DOHH2 (cell line): ENCODE data around the gene CDK5RAP2.

ENCODE experiments used
- H3F3A ChIP-seq: fragments of 200-600 bp; sonication (generic), shearing (Covaris generic); 2 replicates; pipeline ENCODE4 v1.6.0; 2016; ENCODE audit warnings: antibody characterized with exemption, mild to moderate bottlenecking; ENCODE audit not compliant: control insufficient read depth, insufficient read depth
- H3K27ac ChIP-seq: fragments of 200-600 bp; sonication (generic); 2 replicates; pipeline ENCODE4 v1.5.1; 2014; ENCODE audit warnings: low read depth, mild to moderate bottlenecking, low read length, moderate library complexity
- H3K27me3 ChIP-seq: fragments of 200-600 bp; sonication (generic); 2 replicates; pipeline ENCODE4 v1.6.1; 2014; ENCODE audit warnings: mild to moderate bottlenecking, low read length, mixed read lengths; ENCODE audit not compliant: control insufficient read depth
- H3K36me3 ChIP-seq: fragments of 200-600 bp; sonication (generic); 2 replicates; pipeline ENCODE4 v1.6.1; 2014; ENCODE audit warnings: mild to moderate bottlenecking, low read length, moderate library complexity, mixed read lengths; ENCODE audit not compliant: control insufficient read depth
- H3K4me1 ChIP-seq: fragments of 200-600 bp; sonication (generic); 2 replicates; pipeline ENCODE4 v1.6.1; 2014; ENCODE audit warnings: mild to moderate bottlenecking, low read length, mixed read lengths; ENCODE audit not compliant: control insufficient read depth
- H3K4me2 ChIP-seq: fragments of 200-600 bp; sonication (generic); 2 replicates; pipeline ENCODE4 v1.6.0; 2014; ENCODE audit warnings: mild to moderate bottlenecking, low read length, moderate library complexity
- H3K4me3 ChIP-seq: fragments of 200-600 bp; sonication (generic); 2 replicates; pipeline ENCODE4 v1.5.1; 2014; ENCODE audit warnings: mild to moderate bottlenecking, low read length, mixed read lengths
- H3K79me2 ChIP-seq: fragments of 200-600 bp; sonication (generic); 2 replicates; pipeline ENCODE4 v1.6.1; 2014; ENCODE audit warnings: mild to moderate bottlenecking, low read length, mixed read lengths; ENCODE audit not compliant: control insufficient read depth
- H3K9me2 ChIP-seq: fragments of 200-600 bp; sonication (generic); replicated peaks from 2 replicates; pipeline ENCODE4 v1.6.1; 2014; ENCODE audit warnings: mild to moderate bottlenecking, low read length, mixed read lengths; ENCODE audit not compliant: control insufficient read depth
- H3K9me3 ChIP-seq: fragments of 200-600 bp; sonication (generic); 2 replicates; pipeline ENCODE4 v1.6.1; 2014; ENCODE audit warnings: antibody characterized with exemption, low read length, mixed read lengths; ENCODE audit not compliant: control insufficient read depth, insufficient read depth
- H4K20me1 ChIP-seq: fragments of 200-600 bp; sonication (generic); 2 replicates; pipeline ENCODE4 v1.6.0; 2014; ENCODE audit warnings: low read depth, mild to moderate bottlenecking, antibody characterized with exemption, low read length, moderate library complexity; ENCODE audit not compliant: control insufficient read depth, insufficient read depth
- EZH2phosphoT487 ChIP-seq: fragments of 200-600 bp; sonication (generic); IDR thresholded peaks from 2 replicates; pipeline ENCODE4 v1.6.1; 2017; ENCODE audit warnings: borderline replicate concordance, mild to moderate bottlenecking, antibody characterized with exemption, low read length, moderate library complexity, mixed read lengths
- TF ChIP-seq, protein P1 (sequence below): fragments of 200-600 bp; sonication (generic); IDR thresholded peaks from one replicate; pipeline ENCODE4 v1.5.1; 2014; ENCODE audit warnings: antibody characterized with exemption, mild to moderate bottlenecking, low read depth, low read length; ENCODE audit not compliant: poor library complexity, severe bottlenecking

The CDK5RAP2 gene

DNA sequence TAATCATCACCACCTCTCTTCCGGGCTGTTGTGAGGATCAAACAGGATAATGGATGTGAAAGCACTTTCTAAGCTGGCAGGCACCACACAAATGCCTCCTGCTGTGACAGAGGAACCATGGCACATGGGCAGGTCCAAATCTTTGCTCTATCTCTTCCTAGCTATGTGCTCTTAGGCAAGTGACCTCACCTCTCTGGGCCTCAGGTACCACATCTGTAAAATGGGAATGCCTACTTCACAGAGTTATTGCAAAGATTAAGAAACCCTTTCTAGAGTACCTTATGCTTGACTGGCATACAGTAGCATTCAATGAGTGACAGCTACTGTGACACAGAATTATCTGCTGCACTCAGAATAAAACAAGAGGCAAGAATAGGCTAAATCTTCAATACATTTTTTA is 51.6 kb downstream of the CDK5RAP2 start:
- no peaks in the 10 kb centered on the region for H3F3A ChIP-seq

DNA sequence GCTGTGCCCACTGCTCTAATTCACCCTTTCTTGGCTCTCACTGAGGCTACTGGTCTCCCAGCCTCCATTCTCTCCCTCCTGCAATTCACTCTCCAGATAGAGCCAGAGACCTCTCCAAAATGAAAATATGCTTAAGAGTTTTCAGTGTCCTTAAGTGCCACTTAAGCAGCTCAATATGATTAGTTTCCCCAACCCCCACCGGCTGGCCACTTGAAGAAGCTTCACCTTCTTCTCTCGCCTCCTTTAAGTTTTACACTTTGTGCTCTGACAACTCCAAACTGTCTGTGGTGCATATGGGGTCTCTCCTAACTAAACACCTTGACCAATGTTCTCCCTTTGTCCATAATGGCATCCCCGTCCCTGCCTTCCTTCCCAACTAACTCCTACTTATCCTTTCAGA is 53.4 kb downstream of the CDK5RAP2 start:
- Histone ChIP-seq H3K36me3 (peaks cover 89% of the 10 kb centered on the region), H3K4me1 (no peaks in the 10 kb centered on the region), H3K27ac (no peak overlapping the region), H3K9me3 (no peaks in the 10 kb centered on the region), H3K27me3 (no peaks in the 10 kb centered on the region), H3F3A (no peaks in the 10 kb centered on the region), H3K4me3 (no peak overlapping the region), H3K4me2 (no peak overlapping the region), H4K20me1 (no peaks in the 10 kb centered on the region), H3K9me2 (no peaks in the 10 kb centered on the region), H3K79me2 (no peaks in the 10 kb centered on the region)
- TF ChIP-seq, protein P1, sequence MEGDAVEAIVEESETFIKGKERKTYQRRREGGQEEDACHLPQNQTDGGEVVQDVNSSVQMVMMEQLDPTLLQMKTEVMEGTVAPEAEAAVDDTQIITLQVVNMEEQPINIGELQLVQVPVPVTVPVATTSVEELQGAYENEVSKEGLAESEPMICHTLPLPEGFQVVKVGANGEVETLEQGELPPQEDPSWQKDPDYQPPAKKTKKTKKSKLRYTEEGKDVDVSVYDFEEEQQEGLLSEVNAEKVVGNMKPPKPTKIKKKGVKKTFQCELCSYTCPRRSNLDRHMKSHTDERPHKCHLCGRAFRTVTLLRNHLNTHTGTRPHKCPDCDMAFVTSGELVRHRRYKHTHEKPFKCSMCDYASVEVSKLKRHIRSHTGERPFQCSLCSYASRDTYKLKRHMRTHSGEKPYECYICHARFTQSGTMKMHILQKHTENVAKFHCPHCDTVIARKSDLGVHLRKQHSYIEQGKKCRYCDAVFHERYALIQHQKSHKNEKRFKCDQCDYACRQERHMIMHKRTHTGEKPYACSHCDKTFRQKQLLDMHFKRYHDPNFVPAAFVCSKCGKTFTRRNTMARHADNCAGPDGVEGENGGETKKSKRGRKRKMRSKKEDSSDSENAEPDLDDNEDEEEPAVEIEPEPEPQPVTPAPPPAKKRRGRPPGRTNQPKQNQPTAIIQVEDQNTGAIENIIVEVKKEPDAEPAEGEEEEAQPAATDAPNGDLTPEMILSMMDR, result no peak
- TF ChIP-seq EZH2phosphoT487, result no peak

More for the DNA sequence above, 51.6 kb downstream of the CDK5RAP2 start:
- H3K4me1 ChIP-seq, result no peaks in the 10 kb centered on the region
- no peaks in the 10 kb centered on the region for H3K9me3 ChIP-seq
- no peak overlapping the region for H3K4me3 ChIP-seq
- H3K36me3 ChIP-seq, result peaks cover 89% of the 10 kb centered on the region
- no peaks in the 10 kb centered on the region for H4K20me1 ChIP-seq
- H3K27me3 ChIP-seq, result no peaks in the 10 kb centered on the region
- H3K4me2 ChIP-seq, result no peak overlapping the region
- TF ChIP-seq, protein P1, result no peak
- no peak for TF ChIP-seq EZH2phosphoT487
- H3K27ac ChIP-seq, result no peak overlapping the region
- H3K79me2 ChIP-seq, result no peaks in the 10 kb centered on the region
- no peaks in the 10 kb centered on the region for H3K9me2 ChIP-seq

DNA sequence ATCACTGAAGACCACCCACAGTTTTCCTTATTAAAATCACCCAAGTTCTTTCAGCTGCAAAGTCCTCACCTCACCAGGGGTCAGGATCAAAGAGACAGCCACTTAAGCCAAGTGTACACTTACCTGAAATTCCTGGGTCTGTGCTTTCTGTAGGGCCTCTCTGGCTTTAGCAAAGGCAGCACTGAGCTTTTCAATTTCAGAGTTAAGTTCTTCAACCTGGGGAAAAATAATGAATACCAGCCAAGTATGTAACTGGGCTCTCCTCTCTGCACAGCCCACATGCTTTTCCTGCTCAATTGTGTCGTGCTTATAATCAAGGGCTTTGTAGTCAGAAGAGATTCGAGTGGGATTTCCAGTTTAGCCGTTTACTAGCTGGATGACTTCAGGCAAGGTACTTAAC is 55.1 kb downstream of the CDK5RAP2 start:
- Histone ChIP-seq H3F3A (no peaks in the 10 kb centered on the region), H3K79me2 (no peaks in the 10 kb centered on the region), H3K4me2 (no peak overlapping the region), H3K27me3 (no peaks in the 10 kb centered on the region), H3K9me2 (no peaks in the 10 kb centered on the region), H3K36me3 (peaks cover 81% of the 10 kb centered on the region), H4K20me1 (no peaks in the 10 kb centered on the region), H3K9me3 (no peaks in the 10 kb centered on the region), H3K27ac (no peak overlapping the region), H3K4me3 (no peak overlapping the region), H3K4me1 (no peaks in the 10 kb centered on the region)
- TF ChIP-seq EZH2phosphoT487, result no peak
- TF ChIP-seq, protein P1, result no peak

DNA sequence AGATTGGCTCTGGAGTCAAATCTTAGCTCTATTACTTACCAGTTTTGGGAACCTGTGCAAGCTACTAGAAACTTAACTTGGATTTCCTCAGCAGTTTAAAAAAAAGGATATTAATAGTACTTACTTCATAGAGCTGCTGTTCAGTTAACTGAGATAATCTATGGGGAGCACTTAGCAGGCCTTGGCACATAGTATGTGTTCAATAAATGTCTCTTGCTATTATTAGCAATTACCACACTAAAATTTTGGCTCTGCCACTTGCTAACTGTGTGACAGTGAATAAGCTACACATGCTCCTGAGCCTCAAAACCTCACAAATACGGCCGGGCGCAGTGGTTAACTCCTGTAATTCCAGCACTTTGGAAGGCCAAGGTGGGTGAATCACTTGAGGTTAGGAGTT is 55.9 kb downstream of the CDK5RAP2 start:
- Histone ChIP-seq H3K9me3 (no peaks in the 10 kb centered on the region), H3K36me3 (peaks cover 79% of the 10 kb centered on the region), H3K27me3 (no peaks in the 10 kb centered on the region), H3K79me2 (no peaks in the 10 kb centered on the region), H3K4me2 (no peak overlapping the region), H3F3A (no peaks in the 10 kb centered on the region), H3K9me2 (no peaks in the 10 kb centered on the region), H3K4me1 (no peaks in the 10 kb centered on the region), H4K20me1 (no peaks in the 10 kb centered on the region), H3K27ac (no peak overlapping the region), H3K4me3 (no peak overlapping the region)
- TF ChIP-seq, protein P1, result no peak
- TF ChIP-seq EZH2phosphoT487, result no peak
